HEK293 (cell line): ENCODE results near the gene STARD8.

Source experiments
- TCF7L2 ChIP-seq: IDR thresholded peaks from 2 replicates; pipeline ENCODE4 v1.6.1; 2011; ENCODE audit warnings: low read depth, mild to moderate bottlenecking, inconsistent platforms, low read length, moderate library complexity, borderline replicate concordance
- ZNF335 ChIP-seq: fragments of 450-650 bp; formaldehyde crosslinking; conservative IDR thresholded peaks from 2 replicates; pipeline ENCODE4 v1.5.1; 2016; ENCODE audit warnings: missing biosample characterization, missing genetic modification characterization
- ZNF558 ChIP-seq: fragments of 450-650 bp; formaldehyde crosslinking; IDR thresholded peaks from 2 replicates; pipeline ENCODE4 v1.5.1; 2016; ENCODE audit warnings: missing biosample characterization, missing genetic modification characterization
- TF ChIP-seq, protein P1 (sequence below): fragments of 450-650 bp; formaldehyde crosslinking; IDR thresholded peaks from 2 replicates; pipeline ENCODE4 v1.5.1; 2016; ENCODE audit warnings: missing biosample characterization, missing genetic modification characterization

- TF ChIP-seq ZNF558 (tag by site-specific recombination): no peak
- TF ChIP-seq, protein P1, sequence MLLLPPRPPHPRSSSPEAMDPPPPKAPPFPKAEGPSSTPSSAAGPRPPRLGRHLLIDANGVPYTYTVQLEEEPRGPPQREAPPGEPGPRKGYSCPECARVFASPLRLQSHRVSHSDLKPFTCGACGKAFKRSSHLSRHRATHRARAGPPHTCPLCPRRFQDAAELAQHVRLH (tag by site-specific recombination): no peak
- TF ChIP-seq TCF7L2: no peak
- no peak for TF ChIP-seq ZNF335 (tag by site-specific recombination)
These were observed 1.0 kb upstream of the STARD8 start for GRCh38 chrX:68646421-68646820.
